ENCODE data around the gene DNAJC12. TPM values are rescaled to one million over a fixed set of nuclear protein-coding genes. Genes with fewer than 3 reads are reported as not detected.
A peak's percentile ranks its signal among the peaks of the same experiment; 100 is the strongest.
"Not testable (repeated sequence)": the region's sequence is repeated elsewhere in the genome, so short reads cannot be mapped to it uniquely, and the experiment has no call there.

DNAJC12 gene

DNA sequence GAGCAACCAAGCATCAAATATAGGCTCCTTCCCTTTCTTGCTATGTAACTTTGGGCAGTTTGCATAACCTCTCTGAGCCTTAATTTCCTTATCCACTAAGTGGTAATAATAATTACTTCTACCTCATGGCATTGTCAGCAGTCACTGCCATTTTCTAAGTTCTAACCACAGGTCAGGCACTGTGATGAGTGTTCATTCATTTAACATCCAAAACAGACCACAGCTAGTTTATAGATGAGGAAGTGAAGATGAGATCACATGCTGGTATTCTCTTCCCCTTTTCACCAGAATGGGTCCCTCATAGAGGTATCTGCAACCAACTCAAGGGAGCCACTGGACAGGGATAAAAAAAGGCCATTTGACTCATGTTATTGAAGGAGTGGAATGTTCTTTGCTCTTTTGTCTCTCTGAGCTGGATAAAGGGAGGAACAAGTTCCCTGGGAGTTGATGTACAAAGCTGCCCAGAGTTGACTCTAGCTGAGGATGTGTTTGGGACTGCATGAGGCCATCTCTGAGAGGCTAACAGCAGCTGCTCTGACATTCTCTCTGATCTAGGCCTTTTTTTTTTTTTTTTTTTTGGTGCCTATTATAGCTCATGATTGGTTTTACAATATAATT is 65.0 kb downstream of the DNAJC12 start:
- Histone ChIP-seq H3K36me3 (ENCODE audit: insufficient read depth, low read length) (no peaks in the 10 kb centered on the region), H3K4me2 (ENCODE audit: low read length) (no peak overlapping the region), H3K4me3 (ENCODE audit: low read length) (no peak overlapping the region), H3K4me1 (ENCODE audit: control insufficient read depth, insufficient read depth, low read length) (no peaks in the 10 kb centered on the region), H3K9me3 (replicated peaks; ENCODE audit: low read length) (no peaks in the 10 kb centered on the region), H3K9ac (ENCODE audit: low read depth, low read length) (no peak overlapping the region), H3K27me3 (ENCODE audit: control insufficient read depth, insufficient read depth, low read length) (peaks cover 21% of the 10 kb centered on the region)

DNA sequence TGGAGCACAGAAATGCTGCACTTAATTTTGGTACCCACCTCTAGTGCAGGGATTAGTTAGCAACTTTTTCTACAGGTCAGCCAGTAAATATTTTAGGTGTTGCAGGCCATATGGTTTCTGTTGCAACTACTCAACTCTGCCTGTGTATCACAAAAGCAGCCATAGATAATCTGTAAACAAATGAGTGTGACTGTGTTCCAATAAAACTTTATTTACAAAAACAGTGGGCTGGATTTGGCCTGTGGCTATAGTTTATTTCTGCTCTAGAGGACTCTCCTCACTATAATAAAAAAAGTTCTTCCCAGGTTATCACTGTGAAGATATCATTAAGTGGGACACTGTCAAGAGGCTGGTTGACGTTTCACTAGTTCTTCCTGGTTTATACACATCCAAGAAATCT is 65.8 kb downstream of the DNAJC12 start:
- Histone ChIP-seq H3K9ac (ENCODE audit: low read depth, low read length) (no peak overlapping the region), H3K4me1 (ENCODE audit: control insufficient read depth, insufficient read depth, low read length) (no peaks in the 10 kb centered on the region), H3K27me3 (ENCODE audit: control insufficient read depth, insufficient read depth, low read length) (peaks cover 21% of the 10 kb centered on the region), H3K9me3 (replicated peaks; ENCODE audit: low read length) (no peaks in the 10 kb centered on the region), H3K36me3 (ENCODE audit: insufficient read depth, low read length) (no peaks in the 10 kb centered on the region), H3K4me2 (ENCODE audit: low read length) (no peak overlapping the region), H3K4me3 (ENCODE audit: low read length) (no peak overlapping the region)

DNA sequence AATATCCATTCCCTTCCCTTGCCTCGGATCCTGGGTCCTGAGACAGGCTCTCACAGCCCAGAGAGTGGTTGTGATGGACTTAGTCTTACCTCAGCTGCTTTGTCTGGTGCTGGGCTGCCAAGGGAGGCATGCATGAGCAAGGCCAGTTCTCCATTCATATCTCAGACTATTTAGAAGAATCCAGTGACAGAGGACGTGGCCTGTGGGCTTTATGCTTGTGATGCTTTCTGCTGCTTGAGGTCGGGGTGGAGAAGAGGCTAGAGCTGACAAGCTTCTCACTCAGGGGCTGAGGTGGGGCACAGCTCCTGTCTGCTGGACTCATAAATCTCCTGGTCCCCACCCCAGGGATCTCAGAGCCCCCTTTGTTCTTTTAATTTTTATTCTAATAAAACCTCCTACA is 66.8 kb downstream of the DNAJC12 start:
- H3K36me3 ChIP-seq (ENCODE audit: insufficient read depth, low read length) = no peaks in the 10 kb centered on the region
- H3K9me3 ChIP-seq (replicated peaks; ENCODE audit: low read length) = no peaks in the 10 kb centered on the region
- H3K4me1 ChIP-seq (ENCODE audit: control insufficient read depth, insufficient read depth, low read length) = no peaks in the 10 kb centered on the region
- H3K4me2 ChIP-seq (ENCODE audit: low read length) = no peak overlapping the region
- H3K9ac ChIP-seq (ENCODE audit: low read depth, low read length) = no peak overlapping the region
- no peak overlapping the region for H3K4me3 ChIP-seq (ENCODE audit: low read length)
- peaks cover 21% of the 10 kb centered on the region for H3K27me3 ChIP-seq (ENCODE audit: control insufficient read depth, insufficient read depth, low read length)

DNA sequence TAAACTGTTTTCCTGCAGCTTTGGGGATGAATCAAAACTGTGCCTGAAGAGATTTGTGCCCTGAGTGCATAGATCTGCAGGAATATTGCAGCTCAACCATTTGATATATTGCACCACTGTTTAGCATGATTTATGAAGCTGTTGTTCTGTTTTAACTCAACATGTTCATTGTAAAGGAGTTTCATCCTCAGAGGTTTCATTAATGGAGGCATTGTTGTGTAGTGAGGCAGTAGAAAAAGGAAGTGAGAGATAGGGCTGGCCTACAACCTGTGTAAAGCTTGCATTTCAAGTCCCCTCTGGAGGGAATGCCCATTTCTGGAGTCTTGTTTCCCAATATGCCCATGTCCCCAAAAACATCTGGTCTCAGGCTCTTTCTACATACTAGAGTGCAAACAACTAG is 67.5 kb downstream of the DNAJC12 start:
- H3K27me3 ChIP-seq (ENCODE audit: control insufficient read depth, insufficient read depth, low read length) = peaks cover 21% of the 10 kb centered on the region
- no peak overlapping the region for H3K4me2 ChIP-seq (ENCODE audit: low read length)
- H3K4me3 ChIP-seq (ENCODE audit: low read length) = no peak overlapping the region
- no peak overlapping the region for H3K9ac ChIP-seq (ENCODE audit: low read depth, low read length)
- no peaks in the 10 kb centered on the region for H3K4me1 ChIP-seq (ENCODE audit: control insufficient read depth, insufficient read depth, low read length)
- no peaks in the 10 kb centered on the region for H3K36me3 ChIP-seq (ENCODE audit: insufficient read depth, low read length)
- no peaks in the 10 kb centered on the region for H3K9me3 ChIP-seq (replicated peaks; ENCODE audit: low read length)

DNA sequence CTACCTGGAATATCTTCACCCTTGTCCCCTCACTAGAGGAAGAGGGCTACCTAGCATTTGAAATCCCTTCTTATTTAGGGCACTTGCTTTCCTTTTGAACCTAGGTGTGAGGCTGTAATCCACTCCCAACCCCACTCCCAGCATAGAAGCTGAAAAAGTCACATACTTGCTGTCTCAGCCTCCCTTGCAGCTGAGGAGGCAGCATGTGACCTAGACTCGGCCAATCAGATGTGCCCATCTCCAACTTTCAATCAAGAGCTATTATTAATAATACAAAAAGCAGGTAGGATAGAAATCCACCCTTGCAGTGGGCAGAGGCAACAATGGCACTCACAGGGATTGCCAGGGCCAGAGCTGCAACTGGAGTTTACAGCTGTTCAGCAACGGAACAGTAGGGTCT is 70.7 kb downstream of the DNAJC12 start:
- Histone ChIP-seq H3K27me3 (ENCODE audit: control insufficient read depth, insufficient read depth, low read length) (peaks cover 21% of the 10 kb centered on the region), H3K4me1 (ENCODE audit: control insufficient read depth, insufficient read depth, low read length) (no peaks in the 10 kb centered on the region), H3K9me3 (replicated peaks; ENCODE audit: low read length) (no peaks in the 10 kb centered on the region), H3K9ac (ENCODE audit: low read depth, low read length) (no peak overlapping the region), H3K4me3 (ENCODE audit: low read length) (no peak overlapping the region), H3K4me2 (ENCODE audit: low read length) (no peak overlapping the region), H3K36me3 (ENCODE audit: insufficient read depth, low read length) (no peaks in the 10 kb centered on the region)

DNA sequence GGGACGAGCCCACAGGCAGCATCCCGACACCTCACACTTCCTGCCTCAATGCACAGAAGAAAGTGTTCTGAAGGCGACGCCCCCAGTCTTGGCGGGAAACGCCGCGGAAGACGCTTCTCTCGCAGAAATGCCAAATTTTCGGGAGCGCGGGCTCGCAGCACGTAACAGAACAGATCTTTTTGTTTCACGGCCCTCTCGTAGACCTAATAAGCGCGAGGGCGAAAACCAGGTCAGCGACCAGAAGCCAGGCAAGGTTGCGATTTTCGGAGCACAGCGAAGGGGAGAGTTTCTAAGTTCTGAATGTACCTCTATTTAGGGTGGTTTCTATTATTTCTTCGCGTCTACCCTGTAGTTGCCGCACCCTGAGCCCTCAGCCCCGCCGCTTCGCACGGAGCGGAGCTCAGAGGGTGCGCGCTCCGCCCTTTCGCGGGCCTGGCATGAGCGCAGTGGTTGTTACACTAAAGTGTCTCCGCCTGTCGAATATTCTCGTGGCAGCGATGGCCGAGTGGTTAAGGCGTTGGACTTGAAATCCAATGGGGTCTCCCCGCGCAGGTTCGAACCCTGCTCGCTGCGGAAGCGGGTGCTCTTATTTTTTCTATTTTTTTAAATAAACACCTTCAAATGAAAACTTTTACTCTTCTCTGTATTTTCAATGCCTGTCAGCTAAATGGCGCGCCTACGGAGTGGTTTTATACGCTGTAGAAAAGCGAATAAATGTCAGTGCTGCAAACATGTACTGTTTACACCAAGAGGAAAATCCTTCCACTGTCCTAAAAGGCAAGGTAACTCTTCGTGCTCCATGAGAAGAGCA is 73.8 kb downstream of the DNAJC12 start:
- peak overlapping the region; percentile 96 for H3K4me3 ChIP-seq (ENCODE audit: low read length)
- peaks cover 11% of the 10 kb centered on the region for H3K27me3 ChIP-seq (ENCODE audit: control insufficient read depth, insufficient read depth, low read length)
- no peaks in the 10 kb centered on the region for H3K4me1 ChIP-seq (ENCODE audit: control insufficient read depth, insufficient read depth, low read length)
- peak overlapping the region; percentile 86 for H3K9ac ChIP-seq (ENCODE audit: low read depth, low read length)
- H3K36me3 ChIP-seq (ENCODE audit: insufficient read depth, low read length) = no peaks in the 10 kb centered on the region
- H3K9me3 ChIP-seq (replicated peaks; ENCODE audit: low read length) = no peaks in the 10 kb centered on the region
- peak overlapping the region; percentile 86 for H3K4me2 ChIP-seq (ENCODE audit: low read length)

DNA sequence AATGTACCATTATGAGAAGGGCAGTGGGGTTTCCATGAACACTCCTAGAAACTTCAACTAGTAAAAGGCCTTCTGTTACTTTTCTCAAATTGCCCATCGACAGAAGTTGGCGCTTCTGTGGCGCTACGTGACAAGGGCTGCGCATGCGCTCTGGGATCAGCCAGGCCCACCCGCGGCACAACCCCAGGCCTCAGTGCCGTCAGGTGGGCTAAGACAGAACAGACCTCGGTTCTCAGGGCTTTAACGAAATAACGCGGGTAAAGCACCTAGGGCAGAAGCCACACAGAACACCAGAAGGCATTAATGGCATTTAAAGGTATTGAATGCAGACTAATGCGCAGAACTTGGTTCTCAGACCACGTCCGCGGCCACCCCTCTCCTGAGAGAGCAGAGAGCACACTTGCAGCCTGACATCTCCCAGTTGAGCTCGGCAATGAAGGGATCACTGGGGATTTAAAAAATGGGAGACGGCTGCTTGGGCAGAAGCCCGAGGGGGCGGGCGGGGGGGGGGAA is 74.4 kb downstream of the DNAJC12 start:
- H3K9ac ChIP-seq (ENCODE audit: low read depth, low read length) = peak overlapping the region; percentile 86
- no peaks in the 10 kb centered on the region for H3K9me3 ChIP-seq (replicated peaks; ENCODE audit: low read length)
- H3K4me2 ChIP-seq (ENCODE audit: low read length) = peak overlapping the region; percentile 86
- H3K27me3 ChIP-seq (ENCODE audit: control insufficient read depth, insufficient read depth, low read length) = peaks cover 15% of the 10 kb centered on the region
- H3K36me3 ChIP-seq (ENCODE audit: insufficient read depth, low read length) = no peaks in the 10 kb centered on the region
- peak overlapping the region; percentile 96 for H3K4me3 ChIP-seq (ENCODE audit: low read length)
- no peaks in the 10 kb centered on the region for H3K4me1 ChIP-seq (ENCODE audit: control insufficient read depth, insufficient read depth, low read length)

DNA sequence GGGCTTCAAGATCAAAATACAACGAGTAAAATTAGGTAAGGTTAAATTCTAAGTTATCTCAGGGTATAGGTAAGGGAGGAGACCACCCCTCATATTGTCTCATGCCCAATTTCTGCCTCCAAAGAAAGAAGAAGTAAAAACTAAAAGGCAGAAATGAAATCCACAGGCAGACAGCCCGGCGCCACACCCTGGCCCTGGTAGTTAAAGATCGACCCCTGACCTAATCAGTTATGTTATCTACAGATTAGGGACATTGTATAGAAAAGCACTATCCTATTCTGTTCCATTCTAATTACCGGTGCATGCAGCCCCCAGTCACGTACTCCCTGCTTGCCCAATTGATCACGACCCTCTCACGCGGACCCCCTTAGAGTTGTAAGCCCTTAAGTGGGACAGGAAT is 75.4 kb downstream of the DNAJC12 start:
- peaks cover 15% of the 10 kb centered on the region for H3K27me3 ChIP-seq (ENCODE audit: control insufficient read depth, insufficient read depth, low read length)
- not testable (repeated sequence) for H3K9me3 ChIP-seq (replicated peaks; ENCODE audit: low read length); H3K4me3 ChIP-seq (ENCODE audit: low read length); H3K36me3 ChIP-seq (ENCODE audit: insufficient read depth, low read length); H3K9ac ChIP-seq (ENCODE audit: low read depth, low read length); H3K4me2 ChIP-seq (ENCODE audit: low read length); H3K4me1 ChIP-seq (ENCODE audit: control insufficient read depth, insufficient read depth, low read length)

DNA sequence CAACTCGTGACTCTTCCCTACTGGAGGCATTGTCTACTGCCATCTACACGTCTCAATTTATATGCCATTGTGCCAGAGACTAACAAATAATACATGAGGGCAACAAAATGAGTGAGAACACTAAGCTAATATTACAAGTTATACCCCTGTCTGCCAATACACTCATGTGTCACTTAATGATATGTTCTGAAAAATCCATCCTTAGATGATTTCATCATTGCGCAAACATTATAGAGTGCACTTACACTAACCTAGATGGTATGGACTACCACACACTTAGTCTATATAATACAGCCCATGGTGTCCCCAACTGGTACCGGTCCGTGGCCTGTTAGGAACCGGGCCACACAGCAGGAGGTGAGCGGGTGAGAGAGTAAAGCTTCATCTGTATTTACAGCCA is 77.7 kb downstream of the DNAJC12 start:
- Histone ChIP-seq H3K27me3 (ENCODE audit: control insufficient read depth, insufficient read depth, low read length) (peaks cover 15% of the 10 kb centered on the region), H3K4me1 (ENCODE audit: control insufficient read depth, insufficient read depth, low read length) (no peaks in the 10 kb centered on the region), H3K9ac (ENCODE audit: low read depth, low read length) (no peak overlapping the region), H3K36me3 (ENCODE audit: insufficient read depth, low read length) (no peaks in the 10 kb centered on the region), H3K9me3 (replicated peaks; ENCODE audit: low read length) (no peaks in the 10 kb centered on the region), H3K4me2 (ENCODE audit: low read length) (no peak overlapping the region), H3K4me3 (ENCODE audit: low read length) (no peak overlapping the region)

Small RNA genes within 50 kb of the gene (small RNA-seq; reads per million reads assigned to genes)
- gene RN7SL394P = not detected
- gene RNU6-1250P = not detected
- not detected for gene RNU6-523P
